IMR-90 (cell line): ENCODE measurements around the gene SSNA1. TPM values are rescaled to one million over a fixed set of nuclear protein-coding genes. Genes with fewer than 3 reads are reported as not detected.

Experiments
- ATAC-seq: fragments of 200-7000 bp; cut with Tn5 transposase; 2 replicates; pipeline ENCODE4 v1.9.1; 2020; ENCODE audit warnings: low read depth, mild to moderate bottlenecking, moderate library complexity
- BruUV-seq: library from RNA; stranded (reverse); fragments of 400-500 nt; replicated peaks from 2 replicates; lab custom pipeline; 2021; lab: Mats Ljungman, UMichigan
- CTCF ChIA-PET: fragments of 300-600 bp; formaldehyde crosslinking; extraction: SDS; loops from one replicate; lab custom pipeline; 2021; ENCODE audit warnings: antibody characterized with exemption; lab: Yijun Ruan, JAX
- POLR2A ChIA-PET: fragments of 300-600 bp; sonication (Branson Sonifier 250); formaldehyde crosslinking; loops from one replicate; lab custom pipeline; 2022; ENCODE audit warnings: antibody characterized with exemption; ENCODE audit not compliant: unreplicated experiment; lab: Charles Lee
- DNase-seq: peaks from one replicate; pipeline ENCODE4 v3.0.0; 2013
- H2AFZ ChIP-seq: replicated peaks from 2 replicates; pipeline ENCODE3; 2013; ENCODE audit warnings: low read length, mild to moderate bottlenecking; ENCODE audit not compliant: poor library complexity
- H2AK5ac ChIP-seq: 2 replicates; pipeline ENCODE4 v1.6.1; 2013; ENCODE audit warnings: low read depth, low read length, inconsistent platforms
- H2AK9ac ChIP-seq: replicated peaks from 2 replicates; pipeline ENCODE3; 2013; ENCODE audit warnings: mild to moderate bottlenecking, low read depth, low read length, moderate library complexity; ENCODE audit not compliant: poor library complexity
- H2BK120ac ChIP-seq: 2 replicates; pipeline ENCODE4 v1.6.1; 2013; ENCODE audit warnings: low read depth, low read length, inconsistent platforms
- H2BK15ac ChIP-seq: 3 replicates; pipeline ENCODE4 v1.6.1; 2013; ENCODE audit warnings: low read depth, low read length, inconsistent platforms
- H2BK20ac ChIP-seq: 2 replicates; pipeline ENCODE4 v1.6.1; 2013; ENCODE audit warnings: low read depth, mild to moderate bottlenecking, inconsistent platforms, low read length, moderate library complexity
- H2BK5ac ChIP-seq: 2 replicates; pipeline ENCODE4 v1.6.1; 2013; ENCODE audit warnings: mild to moderate bottlenecking, low read depth, low read length, inconsistent platforms; ENCODE audit not compliant: poor library complexity, severe bottlenecking
- H3K14ac ChIP-seq: replicated peaks from 2 replicates; pipeline ENCODE4 v1.6.1; 2013; ENCODE audit warnings: low read depth, low read length, inconsistent platforms
- H3K18ac ChIP-seq: 2 replicates; pipeline ENCODE4 v1.6.1; 2013; ENCODE audit warnings: low read depth, low read length, control low read depth
- H3K23ac ChIP-seq: 2 replicates; pipeline ENCODE4 v1.6.1; 2013; ENCODE audit warnings: low read depth, low read length, inconsistent platforms
- H3K27ac ChIP-seq: 2 replicates; pipeline ENCODE4 v1.5.1; 2013; ENCODE audit warnings: mild to moderate bottlenecking, control low read depth, low read length; ENCODE audit not compliant: insufficient read depth
- H3K27me3 ChIP-seq: 2 replicates; pipeline ENCODE4 v1.6.1; 2013; ENCODE audit warnings: low read length; ENCODE audit not compliant: control insufficient read depth, insufficient read depth
- H3K36me3 ChIP-seq: 2 replicates; pipeline ENCODE4 v1.6.1; 2013; ENCODE audit warnings: low read length, mixed read lengths; ENCODE audit not compliant: control insufficient read depth, insufficient read depth
- H3K4ac ChIP-seq: 2 replicates; pipeline ENCODE4 v1.6.1; 2013; ENCODE audit warnings: low read depth, low read length, inconsistent platforms
- H3K4me1 ChIP-seq: 2 replicates; pipeline ENCODE4 v1.6.1; 2013; ENCODE audit warnings: low read length, mixed read lengths; ENCODE audit not compliant: control insufficient read depth, insufficient read depth
- H3K4me2 ChIP-seq: 2 replicates; pipeline ENCODE4 v1.6.1; 2013; ENCODE audit warnings: low read depth, mild to moderate bottlenecking, control low read depth, low read length, moderate library complexity
- H3K4me3 ChIP-seq: 2 replicates; pipeline ENCODE4 v1.5.1; 2013; ENCODE audit warnings: low read depth, mild to moderate bottlenecking, control low read depth, low read length, moderate library complexity; ENCODE audit not compliant: insufficient read depth
- H3K56ac ChIP-seq: 2 replicates; pipeline ENCODE4 v1.6.1; 2013; ENCODE audit warnings: low read length, inconsistent platforms; ENCODE audit not compliant: insufficient read depth; ENCODE audit errors: extremely low read depth
- H3K79me1 ChIP-seq, 2 experiments: 2 replicates each; pipeline ENCODE4 v1.6.1; 2013; ENCODE audit warnings: low read length in 2 of 2, inconsistent platforms in 1 of 2, low read depth in 1 of 2
- H3K9ac ChIP-seq: 2 replicates; pipeline ENCODE4 v1.6.1; 2013; ENCODE audit warnings: low read depth, low read length, control low read depth
- H3K9me1 ChIP-seq: 2 replicates; pipeline ENCODE4 v1.6.1; 2013; ENCODE audit warnings: low read length, inconsistent platforms; ENCODE audit not compliant: insufficient read depth
- H3K9me3 ChIP-seq: 2 replicates; pipeline ENCODE4 v1.6.1; 2013; ENCODE audit warnings: low read length; ENCODE audit not compliant: control insufficient read depth, insufficient read depth
- H4K20me1 ChIP-seq: 2 replicates; pipeline ENCODE4 v1.6.1; 2013; ENCODE audit warnings: low read length, inconsistent platforms; ENCODE audit not compliant: insufficient read depth
- H4K5ac ChIP-seq: 2 replicates; pipeline ENCODE4 v1.6.1; 2013; ENCODE audit warnings: mild to moderate bottlenecking, low read depth, low read length, control low read depth
- H4K8ac ChIP-seq, 2 experiments: 2 replicates each; pipeline ENCODE4 v1.6.1; 2013; ENCODE audit warnings: low read depth in 2 of 2, low read length in 2 of 2, control low read depth in 1 of 2, inconsistent platforms in 1 of 2
- H4K91ac ChIP-seq: 2 replicates; pipeline ENCODE4 v1.6.1; 2013; ENCODE audit warnings: low read depth, low read length, inconsistent platforms; ENCODE audit not compliant: insufficient read depth
- BHLHE40 ChIP-seq: fragments of 150-350 bp; IDR thresholded peaks from 2 replicates; pipeline ENCODE4 v1.6.1; 2016; ENCODE audit warnings: mild to moderate bottlenecking, low read depth, low read length
- MAFK ChIP-seq: IDR thresholded peaks from 2 replicates; pipeline ENCODE4 v1.6.1; 2012; ENCODE audit warnings: low read depth, low read length, improper control_type of control experiment
- MAZ ChIP-seq: IDR thresholded peaks from 2 replicates; pipeline ENCODE4 v1.6.1; 2012; ENCODE audit warnings: low read depth, mild to moderate bottlenecking, low read length, improper control_type of control experiment, moderate library complexity, borderline replicate concordance
- MXI1 ChIP-seq: IDR thresholded peaks from 2 replicates; pipeline ENCODE4 v1.6.1; 2012; ENCODE audit warnings: low read depth, mild to moderate bottlenecking, low read length, moderate library complexity, borderline replicate concordance
- NFE2L2 ChIP-seq: fragments of 150-350 bp; IDR thresholded peaks from 2 replicates; pipeline ENCODE4 v1.6.1; 2016; ENCODE audit warnings: low read depth, mild to moderate bottlenecking, low read length
- POLR2A ChIP-seq: IDR thresholded peaks from 2 replicates; pipeline ENCODE4 v1.6.1; 2012; ENCODE audit warnings: mild to moderate bottlenecking, low read depth, low read length
- RAD21 ChIP-seq: IDR thresholded peaks from 2 replicates; pipeline ENCODE4 v1.6.1; 2012; ENCODE audit warnings: low read length, improper control_type of control experiment
- RCOR1 ChIP-seq: IDR thresholded peaks from 2 replicates; pipeline ENCODE4 v1.6.1; 2012; ENCODE audit warnings: mild to moderate bottlenecking, low read length, improper control_type of control experiment; ENCODE audit not compliant: insufficient replicate concordance
- SMC3 ChIP-seq: fragments of 150-350 bp; IDR thresholded peaks from 2 replicates; pipeline ENCODE4 v1.6.1; 2016; ENCODE audit warnings: low read depth, mild to moderate bottlenecking, antibody characterized with exemption, low read length, moderate library complexity
- USF2 ChIP-seq: fragments of 150-350 bp; IDR thresholded peaks from 2 replicates; pipeline ENCODE4 v1.6.1; 2017; ENCODE audit warnings: mild to moderate bottlenecking, antibody characterized with exemption, low read length, low read depth
- WGBS, 2 experiments: methylation state at CpG; one replicate each; pipeline versions ENCODE4 v1.1.5 to v1.1.7; 2013; ENCODE audit warnings: missing lambda C conversion rate in 2 of 2; ENCODE audit not compliant: insufficient read length in 1 of 2; ENCODE audit errors: extremely low coverage in 2 of 2; 5-methylcytosine and 5-hydroxymethylcytosine counted together
- dilution Hi-C: fragments of 300-500 bp; cut with HindIII; formaldehyde crosslinking; loops from one replicate; pipeline ENCODE4 v1.14.3; 2018; ENCODE audit warnings: low sequenced_read_pairs; ENCODE audit not compliant: unreplicated experiment
- in situ Hi-C: fragments of 300-500 bp; cut with MboI; formaldehyde crosslinking; loops from 3 replicates; pipeline ENCODE4 v1.14.3; 2019; ENCODE audit warnings: low sequenced_read_pairs, inconsistent platforms, mixed read lengths
- intact Hi-C: fragments of 100-400 bp; cut with micrococcal nuclease; formaldehyde crosslinking; loops from 2 replicates; pipeline ENCODE4 v1.10.0; 2022
- polyA plus RNA-seq, 3 experiments: library from polyadenylated mRNA; depleted of rRNA; stranded (reverse); fragments of >200 nt; gene quantifications; 2 replicates each; pipeline ENCODE4 v1.2.3, GENCODE V29; 2012; ENCODE audit warnings: low replicate concordance in 1 of 3
- total RNA-seq: library from RNA; depleted of rRNA; stranded (reverse); fragments of >200 nt; gene quantifications from 2 replicates; pipeline ENCODE4 v1.2.3, GENCODE V29; 2012

SSNA1 gene
- total and polyA plus RNA-seq, 2 of the 4 experiments (the other 2 are of a cell fraction): 55.7 to 86.7 TPM

GRCh38 chr9:137232101-137232500 is 43.6 kb downstream of the SSNA1 start:
- Histone ChIP-seq H4K91ac (no peak overlapping the region), H3K23ac (no peak overlapping the region), H2BK5ac (no peak overlapping the region), H3K4me3 (no peak overlapping the region), H3K27me3 (peaks cover 1% of the 10 kb centered on the region; the same call in 1 of the 2 replicates), H2BK15ac (no peak overlapping the region), H2BK20ac (no peak overlapping the region), H3K14ac (no peak overlapping the region), H3K4me1 (peaks cover 4% of the 10 kb centered on the region; the same call in 1 of the 2 replicates), H3K18ac (no peak overlapping the region), H4K5ac (no peak overlapping the region), H3K4me2 (no peak overlapping the region), H3K56ac (no peak overlapping the region), H2BK120ac (no peak overlapping the region), H3K27ac (no peak overlapping the region), H3K9me1 (no peaks in the 10 kb centered on the region), H2AK5ac (no peak overlapping the region), H2AK9ac (no peak overlapping the region), H3K4ac (no peak overlapping the region), H2AFZ (no peak overlapping the region), H4K20me1 (peaks cover 3% of the 10 kb centered on the region; the same call in 1 of the 2 replicates), H3K9ac (no peak overlapping the region), H3K9me3 (no peaks in the 10 kb centered on the region), H4K8ac (no peak overlapping the region), H3K36me3 (no peaks in the 10 kb centered on the region), H3K79me1 (peaks cover 0 to 6% of the 10 kb centered on the region in 2 experiments; a peak in 2 of 4 replicates)
- DNase-seq (no peak), ATAC-seq (no peak)
- dilution Hi-C loops: no loop called here
- intact Hi-C loops: no loop called here
- no TSS peak for BruUV-seq
- TF ChIP-seq BHLHE40: no peak
- TF ChIP-seq MXI1: no peak
- no peak for TF ChIP-seq USF2
- no peak for TF ChIP-seq RAD21
- no peak for TF ChIP-seq SMC3
- no peak for TF ChIP-seq MAFK
- no peak for TF ChIP-seq NFE2L2
- no peak for TF ChIP-seq RCOR1
- TF ChIP-seq MAZ: no peak
- TF ChIP-seq POLR2A: no peak
- WGBS, 2 experiments: 86% methylated on average over 2 of the region's 10 CpGs; no CpG with 5 or more reads in 1 of the 2 experiments
- CTCF ChIA-PET: no interaction called here
- POLR2A ChIA-PET: no interaction called here
- in situ Hi-C loops: no loop called here
